HG03439 (cell line): Measurements from ENCODE around the gene FDX2.
"Not testable (repeated sequence)": the region's sequence is repeated elsewhere in the genome, so short reads cannot be mapped to it uniquely, and the experiment has no call there.

Source experiments
- ATAC-seq: cut with Tn5 transposase; IDR thresholded peaks from one replicate; pipeline ENCODE4 v1.9.1; 2021; ENCODE audit warnings: mild to moderate bottlenecking, moderate library complexity; ENCODE audit not compliant: unreplicated experiment

Gene FDX2

DNA sequence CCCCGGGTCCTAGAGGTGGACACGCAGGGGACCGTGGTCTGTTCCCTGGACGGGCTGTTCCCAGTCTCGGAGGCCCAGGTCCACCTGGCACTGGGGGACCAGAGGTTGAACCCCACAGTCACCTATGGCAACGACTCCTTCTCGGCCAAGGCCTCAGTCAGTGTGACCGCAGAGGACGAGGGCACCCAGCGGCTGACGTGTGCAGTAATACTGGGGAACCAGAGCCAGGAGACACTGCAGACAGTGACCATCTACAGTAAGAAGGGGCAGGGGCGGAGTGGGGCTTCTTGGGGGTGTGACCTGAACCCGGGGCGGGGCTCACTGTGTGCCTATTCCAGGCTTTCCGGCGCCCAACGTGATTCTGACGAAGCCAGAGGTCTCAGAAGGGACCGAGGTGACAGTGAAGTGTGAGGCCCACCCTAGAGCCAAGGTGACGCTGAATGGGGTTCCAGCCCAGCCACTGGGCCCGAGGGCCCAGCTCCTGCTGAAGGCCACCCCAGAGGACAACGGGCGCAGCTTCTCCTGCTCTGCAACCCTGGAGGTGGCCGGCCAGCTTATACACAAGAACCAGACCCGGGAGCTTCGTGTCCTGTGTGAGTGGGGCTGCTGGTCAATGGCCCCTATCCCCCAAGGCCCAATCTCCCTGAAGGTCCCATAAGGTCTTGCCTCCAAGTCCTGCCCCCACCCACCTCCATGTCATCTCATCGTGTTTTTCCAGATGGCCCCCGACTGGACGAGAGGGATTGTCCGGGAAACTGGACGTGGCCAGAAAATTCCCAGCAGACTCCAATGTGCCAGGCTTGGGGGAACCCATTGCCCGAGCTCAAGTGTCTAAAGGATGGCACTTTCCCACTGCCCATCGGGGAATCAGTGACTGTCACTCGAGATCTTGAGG is 31.5 kb downstream of the FDX2 start:
- no peak for ATAC-seq

DNA sequence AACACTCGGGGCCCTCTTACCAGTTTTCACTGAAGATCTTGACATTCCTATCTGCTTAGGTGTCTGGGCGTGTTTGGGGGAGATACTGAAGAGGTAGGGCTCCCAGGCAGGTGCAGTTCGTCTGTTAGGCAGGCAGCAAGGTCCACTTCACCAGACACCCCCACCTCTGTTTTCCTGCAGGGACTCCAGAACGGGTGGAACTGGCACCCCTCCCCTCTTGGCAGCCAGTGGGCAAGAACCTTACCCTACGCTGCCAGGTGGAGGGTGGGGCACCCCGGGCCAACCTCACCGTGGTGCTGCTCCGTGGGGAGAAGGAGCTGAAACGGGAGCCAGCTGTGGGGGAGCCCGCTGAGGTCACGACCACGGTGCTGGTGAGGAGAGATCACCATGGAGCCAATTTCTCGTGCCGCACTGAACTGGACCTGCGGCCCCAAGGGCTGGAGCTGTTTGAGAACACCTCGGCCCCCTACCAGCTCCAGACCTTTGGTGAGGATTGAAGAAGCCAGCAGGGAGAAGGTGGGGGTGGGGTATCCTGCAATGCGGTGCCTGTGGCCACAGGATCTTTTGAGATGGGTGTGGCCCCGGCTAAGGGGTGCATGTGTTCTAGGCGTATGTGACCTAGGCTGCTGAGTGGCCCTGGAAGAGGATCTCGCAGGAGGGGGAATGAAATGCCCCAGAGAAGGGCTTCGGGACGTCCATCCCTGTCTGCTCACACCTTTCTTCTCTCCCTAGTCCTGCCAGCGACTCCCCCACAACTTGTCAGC is 32.3 kb downstream of the FDX2 start:
- ATAC-seq, result no peak

DNA sequence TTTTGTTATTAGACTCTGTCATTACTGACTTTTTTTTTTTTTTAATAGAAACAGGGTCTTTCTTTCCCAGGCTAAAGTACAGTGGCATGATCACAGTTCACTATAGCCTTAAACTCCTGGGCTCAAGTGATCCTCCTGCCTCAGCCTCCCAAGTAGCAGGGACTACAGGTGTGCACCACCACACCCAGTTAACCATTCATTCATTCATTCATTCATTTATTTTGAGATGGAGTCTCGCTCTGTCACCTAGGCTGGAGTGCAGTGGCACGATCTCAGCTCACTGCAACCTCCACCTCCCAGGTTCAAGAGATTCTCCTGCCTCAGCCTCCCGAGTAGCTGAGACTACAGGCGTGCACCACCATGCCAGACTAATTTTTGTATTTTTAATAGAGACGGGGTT is 33.8 kb downstream of the FDX2 start:
- ATAC-seq, result not testable (repeated sequence)

DNA sequence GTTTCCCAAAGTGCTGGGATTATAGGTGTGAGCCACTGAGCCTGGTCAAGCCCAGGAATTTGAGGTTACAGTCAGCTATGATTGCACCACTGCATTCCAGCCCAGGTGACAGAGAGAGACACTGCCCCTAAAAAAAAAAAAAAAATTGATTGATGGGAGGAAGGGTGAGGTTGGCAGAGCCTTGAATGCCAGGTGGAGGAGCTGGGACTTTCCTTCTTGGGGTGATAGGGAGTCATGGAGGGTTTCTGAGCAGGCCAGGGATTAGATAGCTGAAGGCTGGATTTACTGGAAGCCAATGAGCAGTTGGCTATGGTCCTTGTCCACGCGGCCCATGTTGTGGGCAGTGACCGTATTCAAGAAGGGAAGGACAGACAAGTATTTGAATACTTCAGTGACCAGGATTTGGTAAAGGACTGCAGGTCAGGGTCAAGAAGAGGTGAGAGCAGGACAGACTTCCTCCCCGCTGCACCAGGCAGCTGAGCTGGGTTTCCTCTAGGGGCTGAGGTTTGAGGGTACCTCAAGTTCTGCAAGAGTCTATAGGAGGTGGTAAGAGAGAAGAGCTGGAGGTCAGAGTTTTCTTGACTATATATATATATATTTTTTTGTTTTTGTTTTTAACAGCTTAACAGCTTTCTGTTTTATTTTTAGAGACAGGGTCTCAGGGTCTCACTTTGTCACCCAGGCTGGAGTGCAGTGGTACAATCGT is 35.9 kb downstream of the FDX2 start:
- ATAC-seq, result no peak

DNA sequence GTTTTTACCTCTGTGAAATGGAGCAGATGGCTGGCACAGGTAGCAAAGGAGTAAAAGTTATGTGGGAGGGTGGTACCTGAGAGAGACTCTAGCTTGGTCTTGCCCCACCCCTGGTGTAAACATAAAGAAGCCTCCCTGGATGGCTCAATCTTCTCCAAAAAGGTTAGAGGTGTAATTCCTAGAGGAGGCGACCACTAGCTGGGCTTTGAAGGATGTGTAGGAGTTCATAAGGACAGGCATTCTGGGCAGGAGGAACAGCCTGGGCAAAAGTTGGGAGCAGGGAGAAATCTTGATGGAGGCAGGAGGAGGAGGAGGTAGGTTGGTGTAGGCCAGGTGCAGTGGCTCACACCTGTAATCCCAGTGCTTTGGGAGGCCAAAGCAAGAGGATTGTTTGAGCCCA is 36.9 kb downstream of the FDX2 start:
- ATAC-seq, result no peak

DNA sequence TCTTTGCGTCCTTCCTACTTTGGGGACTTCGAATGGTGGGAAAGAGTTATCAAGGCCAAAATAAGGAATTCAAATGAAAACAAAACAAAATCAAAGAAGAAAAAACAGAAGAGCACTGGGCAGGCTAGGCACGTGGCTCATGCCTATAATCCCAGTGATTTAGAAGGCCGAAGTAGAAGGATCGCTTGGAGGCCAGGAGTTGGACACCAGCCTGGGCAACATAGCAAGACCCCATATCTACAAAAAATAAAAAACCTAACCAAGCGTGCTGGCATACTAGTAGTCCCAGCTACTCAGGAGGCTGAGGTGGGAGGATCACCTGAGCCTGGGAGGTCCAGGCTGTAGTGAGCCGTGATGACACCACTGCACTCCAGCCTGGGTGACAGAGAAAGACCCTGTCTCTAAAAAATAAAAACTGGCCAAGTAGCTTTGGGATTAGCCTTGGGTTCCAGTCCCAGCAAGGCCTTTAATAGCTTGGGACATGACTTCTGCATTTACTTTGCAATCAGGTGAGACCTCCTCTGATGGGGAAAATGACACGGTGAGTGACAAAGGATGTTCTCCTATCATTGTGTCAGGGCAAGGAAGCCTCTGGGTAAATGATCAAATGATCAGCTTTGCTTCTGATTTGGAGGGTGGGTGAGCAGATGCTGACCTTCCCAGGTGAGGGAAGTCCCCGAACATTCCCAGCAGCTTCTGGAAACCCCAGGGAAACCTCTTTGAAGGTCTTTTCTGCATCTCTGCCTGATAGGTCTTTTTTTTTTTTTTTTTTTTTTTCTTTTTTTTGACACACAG is 37.8 kb downstream of the FDX2 start:
- no peak for ATAC-seq

DNA sequence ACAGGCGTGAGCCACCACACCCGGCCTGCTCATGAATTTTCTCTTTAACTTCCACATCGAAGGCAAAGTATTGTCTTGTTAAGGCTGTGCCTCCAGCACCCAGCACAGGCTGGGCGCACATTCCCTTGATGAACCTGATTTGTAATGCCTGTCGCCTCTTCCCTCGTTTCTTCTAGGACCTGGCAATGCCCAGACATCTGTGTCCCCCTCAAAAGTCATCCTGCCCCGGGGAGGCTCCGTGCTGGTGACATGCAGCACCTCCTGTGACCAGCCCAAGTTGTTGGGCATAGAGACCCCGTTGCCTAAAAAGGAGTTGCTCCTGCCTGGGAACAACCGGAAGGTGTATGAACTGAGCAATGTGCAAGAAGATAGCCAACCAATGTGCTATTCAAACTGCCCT is 41.2 kb downstream of the FDX2 start:
- ATAC-seq, result no peak

DNA sequence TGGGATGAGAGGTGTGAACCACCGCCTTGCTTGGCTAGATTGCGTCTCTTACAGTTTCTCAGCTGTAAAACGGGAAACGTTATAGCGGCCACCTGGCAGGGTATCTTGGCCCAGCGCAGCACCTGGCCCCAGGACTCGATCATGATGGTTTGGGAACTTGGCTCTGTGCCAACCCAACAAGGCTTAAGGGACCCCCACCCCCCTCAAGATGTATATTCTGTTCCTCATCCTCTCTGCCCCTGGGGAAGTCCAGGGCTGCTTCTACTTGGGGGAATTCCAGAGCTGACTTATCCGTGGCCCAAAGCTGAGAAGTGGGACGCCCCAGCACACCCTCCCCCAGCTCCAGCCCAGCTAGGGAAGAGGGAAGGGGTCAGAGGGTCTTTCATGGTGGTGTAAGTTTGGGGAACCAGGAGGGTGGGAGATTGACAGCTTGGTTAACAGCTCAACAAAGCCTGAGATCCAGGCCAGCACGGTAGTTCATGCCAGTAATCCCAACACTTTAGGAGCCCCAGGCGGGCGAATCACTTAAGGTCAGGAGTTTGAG is 44.2 kb downstream of the FDX2 start:
- no peak for ATAC-seq

DNA sequence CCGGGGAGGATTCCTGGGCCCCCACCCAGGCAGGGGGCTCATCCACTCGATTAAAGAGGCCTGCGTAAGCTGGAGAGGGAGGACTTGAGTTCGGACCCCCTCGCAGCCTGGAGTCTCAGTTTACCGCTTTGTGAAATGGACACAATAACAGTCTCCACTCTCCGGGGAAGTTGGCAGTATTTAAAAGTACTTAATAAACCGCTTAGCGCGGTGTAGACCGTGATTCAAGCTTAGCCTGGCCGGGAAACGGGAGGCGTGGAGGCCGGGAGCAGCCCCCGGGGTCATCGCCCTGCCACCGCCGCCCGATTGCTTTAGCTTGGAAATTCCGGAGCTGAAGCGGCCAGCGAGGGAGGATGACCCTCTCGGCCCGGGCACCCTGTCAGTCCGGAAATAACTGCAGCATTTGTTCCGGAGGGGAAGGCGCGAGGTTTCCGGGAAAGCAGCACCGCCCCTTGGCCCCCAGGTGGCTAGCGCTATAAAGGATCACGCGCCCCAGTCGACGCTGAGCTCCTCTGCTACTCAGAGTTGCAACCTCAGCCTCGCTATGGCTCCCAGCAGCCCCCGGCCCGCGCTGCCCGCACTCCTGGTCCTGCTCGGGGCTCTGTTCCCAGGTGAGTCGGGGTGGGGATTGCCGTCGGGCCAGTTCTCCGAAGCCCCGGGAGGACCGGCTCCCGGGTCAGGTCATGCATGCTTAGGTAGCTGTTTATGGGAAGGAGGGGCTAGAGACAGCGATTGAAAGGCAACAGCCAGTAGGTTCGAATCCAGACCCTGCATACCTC is 45.0 kb downstream of the FDX2 start, which contains the start of gene ICAM1:
TSS of gene ICAM1 (plus strand) at position 505 of the 779 bp plus-strand sequence. CDS start at position 545, 40 bp downstream.
- peak; percentile 49 for ATAC-seq

DNA sequence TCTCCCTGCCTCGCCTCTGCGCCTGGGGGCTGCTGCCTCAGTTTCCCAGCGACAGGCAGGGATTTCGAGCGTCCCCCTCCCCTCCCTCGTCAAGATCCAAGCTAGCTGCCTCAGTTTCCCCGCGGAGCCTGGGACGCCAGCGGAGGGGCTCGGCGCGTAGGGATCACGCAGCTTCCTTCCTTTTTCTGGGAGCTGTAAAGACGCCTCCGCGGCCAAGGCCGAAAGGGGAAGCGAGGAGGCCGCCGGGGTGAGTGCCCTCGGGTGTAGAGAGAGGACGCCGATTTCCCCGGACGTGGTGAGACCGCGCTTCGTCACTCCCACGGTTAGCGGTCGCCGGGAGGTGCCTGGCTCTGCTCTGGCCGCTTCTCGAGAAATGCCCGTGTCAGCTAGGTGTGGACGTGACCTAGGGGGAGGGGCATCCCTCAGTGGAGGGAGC is 45.6 kb downstream of the FDX2 start:
- ATAC-seq, result peak; percentile 41

DNA sequence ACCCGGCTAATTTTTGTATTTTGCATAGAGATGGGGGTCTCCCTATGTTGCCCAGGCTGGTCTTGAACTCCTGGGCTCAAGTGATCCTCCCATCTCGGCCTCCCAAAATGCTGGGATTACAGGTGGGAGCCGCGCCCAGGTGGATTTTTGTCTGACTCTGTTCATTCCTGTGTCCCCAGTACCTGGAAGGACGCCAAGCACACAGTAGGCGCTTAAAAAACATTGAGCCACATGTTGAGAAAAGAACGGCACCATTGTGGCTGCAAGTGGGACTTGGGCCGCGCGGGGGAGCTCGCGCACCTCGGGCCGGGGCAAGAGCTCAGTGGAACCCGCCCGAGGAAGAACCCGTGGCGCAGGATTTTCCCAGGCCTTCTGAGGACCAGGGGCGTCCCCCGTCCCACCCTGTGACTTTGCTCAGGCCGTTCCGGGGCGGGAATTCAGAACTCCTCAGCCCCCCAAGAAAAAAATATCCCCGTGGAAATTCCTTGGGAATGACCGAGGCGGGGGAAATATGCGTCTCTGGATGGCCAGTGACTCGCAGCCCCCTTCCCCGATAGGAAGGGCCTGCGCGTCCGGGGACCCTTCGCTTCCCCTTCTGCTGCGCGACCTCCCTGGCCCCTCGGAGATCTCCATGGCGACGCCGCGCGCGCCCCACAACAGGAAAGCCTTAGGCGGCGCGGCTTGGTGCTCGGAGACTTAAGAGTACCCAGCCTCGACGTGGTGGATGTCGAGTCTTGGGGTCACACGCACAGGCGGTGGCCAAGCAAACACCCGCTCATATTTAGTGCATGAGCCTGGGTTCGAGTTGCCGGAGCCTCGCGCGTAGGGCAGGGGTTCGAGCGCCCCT is 46.3 kb downstream of the FDX2 start:
- no peak for ATAC-seq

DNA sequence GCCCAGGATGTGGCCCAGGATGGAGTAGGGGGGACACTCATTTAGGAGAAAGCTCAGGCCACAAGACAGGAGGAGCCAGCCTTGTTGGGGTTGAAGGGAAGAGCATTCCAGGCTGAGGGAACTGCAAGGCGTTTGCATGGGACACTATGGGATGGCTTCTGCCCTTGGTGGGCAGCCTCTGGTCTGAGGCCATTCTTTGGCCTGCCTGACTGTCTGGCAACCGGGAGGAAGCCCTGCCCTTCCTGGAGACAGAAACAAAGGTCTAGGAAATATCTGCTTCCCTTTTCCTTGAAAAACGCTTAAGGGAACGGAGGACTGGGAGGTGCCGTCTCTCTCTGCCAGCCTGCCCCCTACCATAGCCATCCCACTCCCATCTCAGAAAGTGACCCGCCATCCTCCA is 47.7 kb downstream of the FDX2 start:
- ATAC-seq, result no peak

DNA sequence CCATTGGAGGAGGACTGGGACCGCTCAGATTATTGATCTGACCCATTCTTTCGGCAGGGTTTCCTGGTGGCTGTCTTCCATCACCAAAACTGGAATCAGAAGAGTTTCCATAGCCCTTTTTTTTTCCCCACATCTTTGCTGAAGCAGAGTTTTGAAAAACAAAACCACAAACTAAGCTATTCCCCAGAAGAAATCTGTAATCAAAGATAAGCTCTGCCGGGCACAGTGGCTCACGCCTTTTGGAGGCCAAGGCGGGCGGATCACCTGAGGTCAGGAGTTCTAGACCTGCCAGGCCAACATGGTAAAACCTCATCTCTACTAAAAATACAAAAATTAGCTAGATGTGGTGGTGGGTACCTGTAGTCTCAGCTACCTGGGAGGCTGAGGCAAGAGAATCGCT is 49.1 kb downstream of the FDX2 start:
- no peak for ATAC-seq

DNA sequence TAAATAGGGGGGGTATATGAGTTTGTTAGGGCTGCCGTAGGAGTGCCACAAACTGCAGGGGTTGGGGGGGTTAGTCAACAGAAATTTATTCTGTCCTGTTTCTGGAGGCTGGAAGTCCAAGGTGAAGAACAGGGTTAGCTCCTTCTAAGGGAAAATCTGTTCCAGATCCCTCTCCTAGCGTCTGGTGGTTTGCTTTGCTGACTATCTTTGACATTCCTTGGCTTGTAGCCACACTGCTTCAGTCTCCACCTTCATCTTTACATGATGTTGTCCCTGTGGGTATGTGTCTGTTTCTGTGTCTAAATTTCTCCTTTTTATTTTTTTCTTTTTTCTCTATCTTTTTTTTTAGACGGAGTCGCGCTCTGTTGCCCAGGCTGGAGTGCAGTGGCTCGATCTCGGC is 53.0 kb downstream of the FDX2 start:
- no peak for ATAC-seq

DNA sequence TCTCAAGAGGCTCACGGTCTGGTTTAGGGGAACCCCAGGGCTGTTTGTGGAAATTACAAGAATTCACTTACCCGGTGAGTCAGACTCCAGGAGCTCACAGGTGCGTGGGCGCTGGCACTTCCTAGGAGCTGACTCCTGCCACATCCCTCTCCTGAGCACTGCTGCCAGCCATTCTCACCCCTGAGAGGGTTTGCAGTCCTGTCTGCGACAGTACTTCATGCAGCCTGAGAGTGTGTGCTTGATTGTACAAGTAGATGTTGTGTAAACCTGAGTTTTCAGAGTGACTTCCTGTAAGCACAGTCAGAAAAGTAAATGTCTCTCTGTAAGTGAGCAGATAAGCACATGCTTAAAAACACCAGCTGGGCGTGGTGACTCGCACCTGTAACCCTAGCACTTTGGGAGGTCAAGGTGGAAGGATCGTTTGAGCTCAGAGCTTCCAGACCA is 55.7 kb downstream of the FDX2 start:
- ATAC-seq, result no peak
